SK-N-SH (cell line): ENCODE results near the gene ARHGEF11. TPM values are rescaled to one million over a fixed set of nuclear protein-coding genes. Genes with fewer than 3 reads are reported as not detected.
A peak's percentile ranks its signal among the peaks of the same experiment; 100 is the strongest.

ENCODE experiments used
- CTCF ChIA-PET: fragments of 300-600, 350-600 bp; formaldehyde crosslinking; extraction: SDS; loops from one replicate; lab custom pipeline; 2021; lab: Yijun Ruan, JAX
- POLR2A ChIA-PET: fragments of 350-600 bp; sonication (Branson Sonifier 250); formaldehyde crosslinking; extraction: SDS; loops from one replicate; lab custom pipeline; 2020; ENCODE audit warnings: antibody characterized with exemption, inconsistent platforms; lab: Yijun Ruan, JAX
- DNase-seq: peaks from one replicate; pipeline ENCODE4 v3.0.0; 2012
- H2AFZ ChIP-seq: fragments of 200-600 bp; sonication (generic); 2 replicates; pipeline ENCODE4 v1.8.1; 2016; ENCODE audit warnings: antibody characterized with exemption, mild to moderate bottlenecking, low read depth
- H3F3A ChIP-seq: fragments of 200-600 bp; sonication (generic); replicated peaks from 2 replicates; pipeline ENCODE3; 2016; ENCODE audit warnings: antibody characterized with exemption, mild to moderate bottlenecking; ENCODE audit not compliant: insufficient read depth
- H3K27ac ChIP-seq, 2 experiments: fragments of 200-500 bp in 1 of 2; fragments of 200-600 bp in 1 of 2; sonication (Bioruptor generic) in 1 of 2; sonication (generic), shearing (Covaris generic) in 1 of 2; 2 replicates each; pipeline versions ENCODE4 v1.5.1 to v1.6.1; 2014 to 2016; ENCODE audit warnings: low read depth in 2 of 2, inconsistent platforms in 1 of 2, low read length in 1 of 2, mild to moderate bottlenecking in 1 of 2, mixed read lengths in 1 of 2
- H3K27me3 ChIP-seq: fragments of 200-600 bp; sonication (generic), shearing (Covaris generic); 2 replicates; pipeline ENCODE4 v1.6.1; 2016; ENCODE audit warnings: mixed run types; ENCODE audit not compliant: insufficient read depth
- H3K36me3 ChIP-seq, 2 experiments: fragments of 200-500 bp in 1 of 2; fragments of 200-600 bp in 1 of 2; sonication (Bioruptor generic) in 1 of 2; sonication (generic) in 1 of 2; replicated peaks in 1 of 2; 2 replicates each; pipeline versions ENCODE3 to v1.5.1; 2014 to 2016; ENCODE audit warnings: low read length in 1 of 2, mild to moderate bottlenecking in 1 of 2; ENCODE audit not compliant: insufficient read depth in 2 of 2, control insufficient read depth in 1 of 2
- H3K4me1 ChIP-seq, 2 experiments: fragments of 200-500 bp in 1 of 2; fragments of 200-600 bp in 1 of 2; sonication (Bioruptor generic) in 1 of 2; sonication (generic), shearing (Covaris generic) in 1 of 2; 2 replicates each; pipeline versions ENCODE4 v1.5.1 to v1.6.1; 2014 to 2016; ENCODE audit warnings: low read depth in 1 of 2, low read length in 1 of 2, mixed run types in 1 of 2; ENCODE audit not compliant: insufficient read depth in 2 of 2, control insufficient read depth in 1 of 2
- H3K4me2 ChIP-seq: fragments of 200-600 bp; sonication (generic), shearing (Covaris generic); 2 replicates; pipeline ENCODE4 v1.6.1; 2017; ENCODE audit warnings: mixed run types
- H3K4me3 ChIP-seq, 2 experiments: fragments of 200-500 bp in 1 of 2; fragments of 200-600 bp in 1 of 2; sonication (Bioruptor generic) in 1 of 2; sonication (generic), shearing (Covaris generic) in 1 of 2; 2 replicates each; pipeline versions ENCODE4 v1.5.1 to v1.8.1; 2014 to 2016; ENCODE audit warnings: low read depth in 2 of 2, inconsistent platforms in 1 of 2, low read length in 1 of 2, mild to moderate bottlenecking in 1 of 2, mixed read lengths in 1 of 2, moderate library complexity in 1 of 2
- H3K79me2 ChIP-seq: fragments of 200-600 bp; sonication (generic); 2 replicates; pipeline ENCODE4 v1.8.1; 2017; ENCODE audit warnings: mild to moderate bottlenecking; ENCODE audit not compliant: insufficient read depth
- H3K9ac ChIP-seq: fragments of 200-600 bp; sonication (generic); 2 replicates; pipeline ENCODE4 v1.6.1; 2017; ENCODE audit warnings: mixed run types
- H3K9me2 ChIP-seq: fragments of 200-600 bp; sonication (generic); 2 replicates; pipeline ENCODE4 v1.6.1; 2017; ENCODE audit warnings: mixed run types
- H3K9me3 ChIP-seq: fragments of 200-600 bp; sonication (generic); 2 replicates; pipeline ENCODE4 v1.6.1; 2017; ENCODE audit warnings: mixed run types, mild to moderate bottlenecking, moderate library complexity
- H4K20me1 ChIP-seq: fragments of 200-600 bp; sonication (generic); 2 replicates; pipeline ENCODE4 v1.6.1; 2017; ENCODE audit warnings: mild to moderate bottlenecking, mixed run types; ENCODE audit not compliant: insufficient read depth
- CHD2 ChIP-seq: fragments of 150-350 bp; IDR thresholded peaks from 2 replicates; pipeline ENCODE4 v1.6.1; 2018; ENCODE audit warnings: low read length; ENCODE audit not compliant: partially characterized antibody
- ELF1 ChIP-seq: IDR thresholded peaks from 2 replicates; pipeline ENCODE4 v1.4.0; 2012
- EP300 ChIP-seq, 2 experiments: IDR thresholded peaks; 2 replicates each; pipeline versions ENCODE4 v1.4.0 to v1.6.1; 2012; ENCODE audit warnings: borderline replicate concordance in 1 of 2, low read depth in 1 of 2, low read length in 1 of 2
- FOSL2 ChIP-seq: IDR thresholded peaks from 2 replicates; pipeline ENCODE4 v1.4.0; 2012; ENCODE audit warnings: low read depth, mild to moderate bottlenecking, moderate library complexity, borderline replicate concordance
- FOXM1 ChIP-seq: IDR thresholded peaks from 2 replicates; pipeline ENCODE4 v1.4.0; 2012; ENCODE audit warnings: low read depth, mild to moderate bottlenecking
- MXI1 ChIP-seq: IDR thresholded peaks from 2 replicates; pipeline ENCODE4 v1.6.1; 2012; ENCODE audit warnings: mild to moderate bottlenecking, low read depth, low read length, improper control_type of control experiment
- NFIC ChIP-seq: IDR thresholded peaks from 2 replicates; pipeline ENCODE4 v1.4.0; 2012; ENCODE audit warnings: borderline replicate concordance
- NRF1 ChIP-seq: IDR thresholded peaks from 2 replicates; pipeline ENCODE4 v1.6.1; 2012; ENCODE audit warnings: low read depth, mild to moderate bottlenecking, low read length
- POLR2AphosphoS5 ChIP-seq: IDR thresholded peaks from 2 replicates; pipeline ENCODE4 v1.6.1; 2012; ENCODE audit warnings: low read depth, low read length
- RAD21 ChIP-seq: IDR thresholded peaks from 2 replicates; pipeline ENCODE4 v1.6.1; 2012; ENCODE audit warnings: mild to moderate bottlenecking, low read length
- SIN3A ChIP-seq: IDR thresholded peaks from 2 replicates; pipeline ENCODE4 v1.6.1; 2012; ENCODE audit warnings: low read depth, mild to moderate bottlenecking, low read length, moderate library complexity, borderline replicate concordance
- SMC3 ChIP-seq: IDR thresholded peaks from 2 replicates; pipeline ENCODE4 v1.6.1; 2012; ENCODE audit warnings: low read depth, low read length, improper control_type of control experiment
- TAF1 ChIP-seq: IDR thresholded peaks from 2 replicates; pipeline ENCODE4 v1.6.1; 2012; ENCODE audit warnings: low read depth, mild to moderate bottlenecking, low read length, moderate library complexity, borderline replicate concordance
- WGBS: methylation state at CpG from one replicate; pipeline ENCODE4 v1.1.6; 2017; ENCODE audit warnings: low lambda C conversion rate; 5-methylcytosine and 5-hydroxymethylcytosine counted together
- polyA plus RNA-seq, 3 experiments: library from polyadenylated mRNA; depleted of rRNA; stranded (reverse); fragments of >200 nt; gene quantifications; 2 replicates each; pipeline ENCODE4 v1.2.3, GENCODE V29; 2012
- TF ChIP-seq, protein P1 (sequence below): IDR thresholded peaks from 2 replicates; pipeline ENCODE4 v1.6.1; 2012; ENCODE audit warnings: mild to moderate bottlenecking, low read depth, low read length, moderate library complexity
- TF ChIP-seq, protein P2 (sequence below): fragments of 200-600 bp; sonication (generic); IDR thresholded peaks from 2 replicates; pipeline ENCODE4 v1.6.1; 2017; ENCODE audit warnings: antibody characterized with exemption, mild to moderate bottlenecking, moderate library complexity
- TF ChIP-seq, protein P3 (sequence below): IDR thresholded peaks from 2 replicates; pipeline ENCODE4 v1.4.0; 2012; ENCODE audit warnings: low read depth, borderline replicate concordance
- TF ChIP-seq, protein P4 (sequence below): IDR thresholded peaks from 2 replicates; pipeline ENCODE4 v1.4.0; 2012; ENCODE audit warnings: low read depth
- TF ChIP-seq, protein P5 (sequence below): fragments of 150-350 bp; IDR thresholded peaks from 2 replicates; pipeline ENCODE4 v1.6.1; 2017; ENCODE audit warnings: antibody characterized with exemption, low read length, low read depth, borderline replicate concordance

The ARHGEF11 gene
- polyA plus RNA-seq, 1 of the 3 experiments (the other 2 are of a cell fraction), result 19.0 TPM

DNA sequence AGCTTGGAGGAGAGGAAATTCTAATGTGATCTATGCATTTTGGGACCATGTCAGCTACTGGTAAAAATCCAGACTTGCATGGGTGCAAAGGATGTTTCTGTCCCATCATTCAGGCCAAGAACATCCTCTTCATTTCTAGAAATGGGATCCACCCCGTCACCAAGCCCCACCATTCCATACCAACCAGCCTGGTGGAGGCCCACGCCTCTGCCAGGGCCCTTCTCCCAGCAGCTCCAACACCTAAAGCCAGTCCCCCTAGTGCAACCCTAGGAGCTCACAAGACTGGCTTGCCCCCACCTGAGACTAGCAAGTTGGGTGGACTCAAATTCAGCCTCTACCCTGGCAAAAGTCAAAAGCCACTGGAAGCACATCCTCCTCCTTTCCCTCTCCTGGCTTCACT, 1.9 kb downstream of the ARHGEF11 start:
- TF ChIP-seq SIN3A, result no peak
- no peak for TF ChIP-seq MXI1
- no peak for TF ChIP-seq RAD21
- TF ChIP-seq, protein P1, sequence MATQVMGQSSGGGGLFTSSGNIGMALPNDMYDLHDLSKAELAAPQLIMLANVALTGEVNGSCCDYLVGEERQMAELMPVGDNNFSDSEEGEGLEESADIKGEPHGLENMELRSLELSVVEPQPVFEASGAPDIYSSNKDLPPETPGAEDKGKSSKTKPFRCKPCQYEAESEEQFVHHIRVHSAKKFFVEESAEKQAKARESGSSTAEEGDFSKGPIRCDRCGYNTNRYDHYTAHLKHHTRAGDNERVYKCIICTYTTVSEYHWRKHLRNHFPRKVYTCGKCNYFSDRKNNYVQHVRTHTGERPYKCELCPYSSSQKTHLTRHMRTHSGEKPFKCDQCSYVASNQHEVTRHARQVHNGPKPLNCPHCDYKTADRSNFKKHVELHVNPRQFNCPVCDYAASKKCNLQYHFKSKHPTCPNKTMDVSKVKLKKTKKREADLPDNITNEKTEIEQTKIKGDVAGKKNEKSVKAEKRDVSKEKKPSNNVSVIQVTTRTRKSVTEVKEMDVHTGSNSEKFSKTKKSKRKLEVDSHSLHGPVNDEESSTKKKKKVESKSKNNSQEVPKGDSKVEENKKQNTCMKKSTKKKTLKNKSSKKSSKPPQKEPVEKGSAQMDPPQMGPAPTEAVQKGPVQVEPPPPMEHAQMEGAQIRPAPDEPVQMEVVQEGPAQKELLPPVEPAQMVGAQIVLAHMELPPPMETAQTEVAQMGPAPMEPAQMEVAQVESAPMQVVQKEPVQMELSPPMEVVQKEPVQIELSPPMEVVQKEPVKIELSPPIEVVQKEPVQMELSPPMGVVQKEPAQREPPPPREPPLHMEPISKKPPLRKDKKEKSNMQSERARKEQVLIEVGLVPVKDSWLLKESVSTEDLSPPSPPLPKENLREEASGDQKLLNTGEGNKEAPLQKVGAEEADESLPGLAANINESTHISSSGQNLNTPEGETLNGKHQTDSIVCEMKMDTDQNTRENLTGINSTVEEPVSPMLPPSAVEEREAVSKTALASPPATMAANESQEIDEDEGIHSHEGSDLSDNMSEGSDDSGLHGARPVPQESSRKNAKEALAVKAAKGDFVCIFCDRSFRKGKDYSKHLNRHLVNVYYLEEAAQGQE, result no peak
- no peak for TF ChIP-seq NRF1
- no peak for TF ChIP-seq NFIC
- TF ChIP-seq TAF1, result no peak
- TF ChIP-seq, protein P2, sequence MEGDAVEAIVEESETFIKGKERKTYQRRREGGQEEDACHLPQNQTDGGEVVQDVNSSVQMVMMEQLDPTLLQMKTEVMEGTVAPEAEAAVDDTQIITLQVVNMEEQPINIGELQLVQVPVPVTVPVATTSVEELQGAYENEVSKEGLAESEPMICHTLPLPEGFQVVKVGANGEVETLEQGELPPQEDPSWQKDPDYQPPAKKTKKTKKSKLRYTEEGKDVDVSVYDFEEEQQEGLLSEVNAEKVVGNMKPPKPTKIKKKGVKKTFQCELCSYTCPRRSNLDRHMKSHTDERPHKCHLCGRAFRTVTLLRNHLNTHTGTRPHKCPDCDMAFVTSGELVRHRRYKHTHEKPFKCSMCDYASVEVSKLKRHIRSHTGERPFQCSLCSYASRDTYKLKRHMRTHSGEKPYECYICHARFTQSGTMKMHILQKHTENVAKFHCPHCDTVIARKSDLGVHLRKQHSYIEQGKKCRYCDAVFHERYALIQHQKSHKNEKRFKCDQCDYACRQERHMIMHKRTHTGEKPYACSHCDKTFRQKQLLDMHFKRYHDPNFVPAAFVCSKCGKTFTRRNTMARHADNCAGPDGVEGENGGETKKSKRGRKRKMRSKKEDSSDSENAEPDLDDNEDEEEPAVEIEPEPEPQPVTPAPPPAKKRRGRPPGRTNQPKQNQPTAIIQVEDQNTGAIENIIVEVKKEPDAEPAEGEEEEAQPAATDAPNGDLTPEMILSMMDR, result no peak
- TF ChIP-seq FOSL2, result no peak
- TF ChIP-seq, protein P3, sequence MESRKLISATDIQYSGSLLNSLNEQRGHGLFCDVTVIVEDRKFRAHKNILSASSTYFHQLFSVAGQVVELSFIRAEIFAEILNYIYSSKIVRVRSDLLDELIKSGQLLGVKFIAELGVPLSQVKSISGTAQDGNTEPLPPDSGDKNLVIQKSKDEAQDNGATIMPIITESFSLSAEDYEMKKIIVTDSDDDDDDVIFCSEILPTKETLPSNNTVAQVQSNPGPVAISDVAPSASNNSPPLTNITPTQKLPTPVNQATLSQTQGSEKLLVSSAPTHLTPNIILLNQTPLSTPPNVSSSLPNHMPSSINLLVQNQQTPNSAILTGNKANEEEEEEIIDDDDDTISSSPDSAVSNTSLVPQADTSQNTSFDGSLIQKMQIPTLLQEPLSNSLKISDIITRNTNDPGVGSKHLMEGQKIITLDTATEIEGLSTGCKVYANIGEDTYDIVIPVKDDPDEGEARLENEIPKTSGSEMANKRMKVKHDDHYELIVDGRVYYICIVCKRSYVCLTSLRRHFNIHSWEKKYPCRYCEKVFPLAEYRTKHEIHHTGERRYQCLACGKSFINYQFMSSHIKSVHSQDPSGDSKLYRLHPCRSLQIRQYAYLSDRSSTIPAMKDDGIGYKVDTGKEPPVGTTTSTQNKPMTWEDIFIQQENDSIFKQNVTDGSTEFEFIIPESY, result no peak
- TF ChIP-seq FOXM1, result no peak
- TF ChIP-seq, protein P4, sequence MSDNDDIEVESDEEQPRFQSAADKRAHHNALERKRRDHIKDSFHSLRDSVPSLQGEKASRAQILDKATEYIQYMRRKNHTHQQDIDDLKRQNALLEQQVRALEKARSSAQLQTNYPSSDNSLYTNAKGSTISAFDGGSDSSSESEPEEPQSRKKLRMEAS, result no peak
- TF ChIP-seq CHD2, result no peak
- TF ChIP-seq POLR2AphosphoS5, result no peak
- TF ChIP-seq, protein P5, sequence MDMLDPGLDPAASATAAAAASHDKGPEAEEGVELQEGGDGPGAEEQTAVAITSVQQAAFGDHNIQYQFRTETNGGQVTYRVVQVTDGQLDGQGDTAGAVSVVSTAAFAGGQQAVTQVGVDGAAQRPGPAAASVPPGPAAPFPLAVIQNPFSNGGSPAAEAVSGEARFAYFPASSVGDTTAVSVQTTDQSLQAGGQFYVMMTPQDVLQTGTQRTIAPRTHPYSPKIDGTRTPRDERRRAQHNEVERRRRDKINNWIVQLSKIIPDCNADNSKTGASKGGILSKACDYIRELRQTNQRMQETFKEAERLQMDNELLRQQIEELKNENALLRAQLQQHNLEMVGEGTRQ, result no peak
- TF ChIP-seq SMC3, result no peak
- no peak for TF ChIP-seq ELF1
- TF ChIP-seq EP300 (IDR thresholded peaks at IDR 0.05; ENCODE audit: borderline replicate concordance in 1 of 2, low read depth in 1 of 2, low read length in 1 of 2), result no peak
- CTCF ChIA-PET, result interaction anchor here (1.0 to 1.5 kb wide), 4 partner anchors 73 to 134 kb away, joined by 3 to 4 read pairs (median 3); no protein-coding TSS in a partner anchor

More for the DNA sequence above, 1.9 kb downstream of the ARHGEF11 start:
- Histone ChIP-seq H3F3A (peaks cover 9% of the 10 kb centered on the region), H3K9me3 (no peaks in the 10 kb centered on the region), H3K27me3 (no peaks in the 10 kb centered on the region), H3K9ac (peak overlapping the region; percentile 96; the same call in 1 of the 2 replicates), H3K4me2 (peak overlapping the region; percentile 88), H3K36me3 (peaks cover 0 to 10% of the 10 kb centered on the region in 2 experiments), H3K79me2 (peaks cover 64% of the 10 kb centered on the region), H2AFZ (no peak overlapping the region), H3K4me1 (peaks cover 15 to 30% of the 10 kb centered on the region in 2 experiments), H4K20me1 (peaks cover 56% of the 10 kb centered on the region), H3K27ac (no peak overlapping the region), H3K9me2 (no peaks in the 10 kb centered on the region), H3K4me3 (peak overlapping the region; percentile 66 to 90)
- 89% methylated on average over 2 of the region's 2 CpGs for WGBS
- DNase-seq, result peak; percentile 14
- POLR2A ChIA-PET, result interaction anchor here (1.0 kb wide), 1 partner anchor 368 kb away, joined by 4 read pairs; no protein-coding TSS in a partner anchor
